GM18520 (cell line): ENCODE data around the gene GSDMA.
"Not testable (repeated sequence)": the region's sequence is repeated elsewhere in the genome, so short reads cannot be mapped to it uniquely, and the experiment has no call there.

Experiments used
- ATAC-seq: cut with Tn5 transposase; IDR thresholded peaks from one replicate; pipeline ENCODE4 v1.9.1; 2021; ENCODE audit not compliant: unreplicated experiment

GSDMA gene

GRCh38 chr17:39988206-39988810 is 25.5 kb downstream of the GSDMA start:
- no peak for ATAC-seq

- ATAC-seq = no peak
Observed at GRCh38 chr17:39994448-39994847, 31.6 kb downstream of the GSDMA start.

- no peak for ATAC-seq
Observed at GRCh38 chr17:39995438-39995837, 32.6 kb downstream of the GSDMA start.

GRCh38 chr17:39996162-39996561 is 33.4 kb downstream of the GSDMA start:
- no peak for ATAC-seq

- ATAC-seq = no peak
Observed at GRCh38 chr17:39996800-39997199, 34.0 kb downstream of the GSDMA start.

GRCh38 chr17:39997543-39997942 is 34.7 kb downstream of the GSDMA start:
- no peak for ATAC-seq

- ATAC-seq = no peak
Observed at GRCh38 chr17:39999067-39999466, 36.3 kb downstream of the GSDMA start.

- ATAC-seq = no peak
Observed at GRCh38 chr17:40000161-40000560, 37.4 kb downstream of the GSDMA start.

- not testable (repeated sequence) for ATAC-seq
Observed at GRCh38 chr17:40001335-40001734, 38.5 kb downstream of the GSDMA start.

- no peak for ATAC-seq
Observed at GRCh38 chr17:40004072-40004471, 41.3 kb downstream of the GSDMA start.

GRCh38 chr17:40004712-40005111 is 41.9 kb downstream of the GSDMA start:
- ATAC-seq = no peak

GRCh38 chr17:40005520-40005919 is 42.7 kb downstream of the GSDMA start:
- no peak for ATAC-seq

- ATAC-seq = not testable (repeated sequence)
Observed at GRCh38 chr17:40010946-40011500, 48.2 kb downstream of the GSDMA start.

- ATAC-seq = not testable (repeated sequence)
Observed at GRCh38 chr17:40012017-40012647, 49.3 kb downstream of the GSDMA start.

- no peak for ATAC-seq
Observed at GRCh38 chr17:40014375-40014980, 51.7 kb downstream of the GSDMA start.

- ATAC-seq = no peak
Observed at GRCh38 chr17:40015005-40015997, 52.5 kb downstream of the GSDMA start, which contains the start of gene CSF3. CSF3 (plus strand) TSS chr17:40015440; CDS start chr17:40015475, 35 bp downstream.

- ATAC-seq = no peak
Observed at GRCh38 chr17:40015998-40016985, 53.5 kb downstream of the GSDMA start.

- no peak for ATAC-seq
Observed at GRCh38 chr17:40017422-40018080, 54.7 kb downstream of the GSDMA start.
